ENCODE data around the gene WDR18.

Gene WDR18

GRCh38 chr19:991174-991931 lies 7.2 kb downstream of the WDR18 start:
- DNase-seq (ENCODE audit: low read depth in 2 of 2): peak; percentile 64 to 73

DNA sequence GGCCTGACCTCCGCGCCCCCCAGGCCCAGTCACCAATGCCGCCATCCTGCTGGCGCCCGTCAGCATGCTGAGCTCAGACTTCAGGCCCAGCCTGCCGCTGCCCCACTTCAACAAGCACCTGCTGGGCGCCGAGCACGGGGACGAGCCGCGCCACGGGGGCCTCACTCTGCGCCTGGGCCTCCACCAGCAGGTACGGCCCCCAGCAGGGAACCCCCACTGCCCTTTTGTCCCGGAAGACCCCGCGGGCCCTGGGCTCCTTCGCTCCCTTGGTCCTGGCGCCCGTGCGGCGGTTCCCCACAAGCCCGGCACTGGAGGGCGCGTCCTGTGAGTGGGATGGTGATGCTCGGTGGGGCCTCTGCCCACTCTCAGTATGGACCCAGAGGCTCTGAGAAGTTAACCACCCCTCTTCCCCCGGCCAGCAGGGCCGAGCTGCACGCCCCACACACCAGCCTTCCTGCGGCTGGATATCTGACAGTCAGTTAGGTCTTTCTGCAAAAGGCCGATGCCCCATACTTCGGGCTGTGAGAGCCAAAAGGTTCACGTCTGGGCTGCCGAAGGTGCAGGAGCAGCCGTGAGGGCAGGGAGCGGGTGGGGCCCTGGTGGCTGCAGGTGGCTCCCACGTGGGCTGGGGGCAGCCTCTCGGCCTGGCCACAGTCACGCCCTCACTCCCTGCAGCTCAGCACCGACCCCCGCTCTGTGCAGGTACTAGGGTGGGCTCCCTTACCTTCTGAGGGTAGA lies 8.0 kb downstream of the WDR18 start:
- DNase-seq (ENCODE audit: low read depth in 2 of 2): no peak

DNA sequence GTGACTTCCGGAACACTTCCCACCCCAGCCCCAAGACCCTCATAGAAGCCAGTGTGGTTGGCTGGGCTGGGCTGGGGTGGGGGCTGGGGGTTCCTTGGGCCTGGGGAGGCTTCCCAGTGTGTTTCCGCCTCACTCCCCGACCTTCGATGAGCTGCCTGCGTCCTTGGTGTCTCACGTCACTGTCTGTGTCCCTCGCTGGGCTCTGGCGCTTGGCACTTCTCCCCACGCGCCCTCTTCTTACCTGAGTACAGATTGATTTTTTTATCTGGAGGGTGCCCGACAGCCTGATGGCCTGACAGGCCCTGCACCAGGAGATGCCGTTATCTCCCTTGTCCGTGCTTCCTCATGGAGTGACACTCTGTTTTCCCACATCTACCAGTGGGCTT lies 8.5 kb downstream of the WDR18 start:
- no peak for DNase-seq (ENCODE audit: low read depth in 2 of 2)

- no peak for DNase-seq (ENCODE audit: low read depth in 2 of 2)
These were observed 9.3 kb downstream of the WDR18 start for GRCh38 chr19:993361-993830.

- no peak for DNase-seq (ENCODE audit: low read depth in 2 of 2)
These were observed 9.8 kb downstream of the WDR18 start for GRCh38 chr19:993831-994393.

DNA sequence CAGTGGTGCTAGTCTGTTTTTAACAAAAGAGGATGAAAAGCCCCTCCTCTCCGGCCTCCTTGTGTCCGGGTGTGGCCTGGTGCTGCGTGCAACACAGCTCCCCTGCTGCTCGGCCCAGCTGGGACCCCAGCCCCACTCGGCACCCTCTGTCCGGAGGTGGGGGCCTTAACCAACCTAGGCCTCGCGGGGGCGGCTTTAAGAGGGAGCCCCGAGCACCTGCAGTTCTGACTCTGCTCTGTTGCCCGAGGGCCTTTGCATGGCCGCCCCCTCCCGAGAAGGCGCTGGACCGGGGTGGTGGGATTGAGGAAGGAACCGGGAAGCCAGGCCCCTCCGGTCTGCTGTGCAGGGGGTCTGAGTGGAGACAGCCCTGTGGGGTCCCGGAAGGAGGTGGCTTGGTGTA lies 10.4 kb downstream of the WDR18 start:
- no peak for DNase-seq (ENCODE audit: low read depth in 2 of 2)

DNA sequence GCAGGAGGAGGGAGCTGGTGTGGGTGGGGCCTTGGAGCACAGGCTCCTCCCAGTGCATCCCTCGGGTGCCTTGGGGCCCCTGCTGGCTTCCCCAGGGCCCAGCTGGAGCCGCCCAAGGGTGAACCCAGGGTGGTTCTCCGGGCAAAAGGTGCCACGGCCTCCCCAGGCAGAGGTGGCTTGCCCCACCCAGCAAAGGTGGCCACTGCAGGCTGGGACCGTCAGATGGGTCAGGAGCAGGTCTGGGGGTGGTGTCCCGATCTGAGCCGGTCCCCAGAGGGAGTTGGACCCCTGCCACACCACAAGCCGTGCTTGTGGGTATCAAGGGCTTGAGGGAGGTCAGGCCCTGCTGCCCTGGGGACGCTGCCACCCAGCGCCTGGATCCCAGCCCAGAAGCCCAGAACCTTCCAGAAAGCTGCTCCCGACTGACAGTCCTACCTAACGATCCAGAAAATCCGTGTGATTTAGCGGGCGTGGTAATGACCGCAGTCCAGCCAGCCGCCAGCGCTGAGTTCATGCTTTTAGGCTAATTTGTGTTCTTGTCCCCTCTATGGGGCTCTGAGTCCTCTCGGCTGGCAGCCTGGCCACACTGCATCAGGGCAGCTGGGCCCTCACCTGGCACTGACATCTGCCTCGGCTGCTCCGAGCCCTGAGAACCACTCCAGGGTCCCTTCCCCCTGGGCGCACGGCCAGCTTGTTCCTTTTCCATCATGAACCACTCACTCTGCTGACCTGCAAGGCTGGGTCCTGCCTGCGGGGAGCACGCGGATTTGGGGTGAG lies 11.1 kb downstream of the WDR18 start:
- DNase-seq (ENCODE audit: low read depth in 2 of 2): no peak

GRCh38 chr19:996051-996838 lies 12.1 kb downstream of the WDR18 start:
- peak; percentile 48 to 58 for DNase-seq (ENCODE audit: low read depth in 2 of 2)

- DNase-seq (ENCODE audit: low read depth in 2 of 2): no peak
These were observed 13.9 kb downstream of the WDR18 start for GRCh38 chr19:998064-998463.

GRCh38 chr19:999379-999719 lies 15.2 kb downstream of the WDR18 start:
- DNase-seq (ENCODE audit: low read depth in 2 of 2): no peak

- peak; percentile 61 to 68 for DNase-seq (ENCODE audit: low read depth in 2 of 2)
These were observed 15.9 kb downstream of the WDR18 start, which contains the start of gene GRIN3B for GRCh38 chr19:1000095-1000494. TSS of gene GRIN3B (plus strand) at chr19:1000419. CDS start at chr19:1000438, 19 bp downstream.

DNA sequence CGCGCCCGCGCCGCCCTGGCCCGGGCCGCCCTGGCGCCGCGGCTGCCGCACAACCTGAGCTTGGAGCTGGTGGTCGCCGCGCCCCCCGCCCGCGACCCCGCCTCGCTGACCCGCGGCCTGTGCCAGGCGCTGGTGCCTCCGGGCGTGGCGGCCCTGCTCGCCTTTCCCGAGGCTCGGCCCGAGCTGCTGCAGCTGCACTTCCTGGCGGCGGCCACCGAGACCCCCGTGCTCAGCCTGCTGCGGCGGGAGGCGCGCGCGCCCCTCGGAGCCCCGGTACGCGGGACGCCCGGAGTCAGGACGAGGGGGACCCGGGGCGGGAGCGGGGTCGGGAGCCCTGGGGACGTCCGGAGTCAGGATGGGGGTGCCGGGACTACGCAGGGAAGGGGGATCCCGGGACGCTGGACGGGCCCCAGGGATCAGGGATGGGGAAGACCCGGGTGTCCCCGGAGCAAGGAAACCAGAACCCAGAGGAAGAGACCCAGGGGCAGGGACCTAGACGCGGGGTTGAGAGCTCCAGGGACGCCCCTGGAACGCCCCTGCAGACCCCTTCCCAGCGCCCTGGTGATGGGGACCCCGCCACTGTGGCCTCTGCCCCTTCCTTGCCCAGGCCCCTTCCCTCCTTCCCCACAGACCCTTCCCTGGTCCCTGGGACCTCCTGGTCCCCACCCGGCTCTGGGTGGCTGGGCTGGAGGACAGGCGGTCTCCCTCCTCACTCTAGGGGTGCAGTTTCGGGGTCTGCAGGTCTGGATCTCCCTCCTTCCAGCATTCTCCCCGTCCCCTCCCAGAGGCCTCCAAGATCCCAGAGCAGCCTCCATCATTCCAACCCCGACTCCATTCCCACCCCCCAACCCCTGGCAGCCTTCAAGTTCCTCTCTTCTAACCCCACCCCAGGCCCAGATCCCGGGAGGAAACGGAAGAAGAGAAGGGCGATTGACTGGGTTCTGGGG lies 16.7 kb downstream of the WDR18 start:
- DNase-seq (ENCODE audit: low read depth in 2 of 2): no peak

DNA sequence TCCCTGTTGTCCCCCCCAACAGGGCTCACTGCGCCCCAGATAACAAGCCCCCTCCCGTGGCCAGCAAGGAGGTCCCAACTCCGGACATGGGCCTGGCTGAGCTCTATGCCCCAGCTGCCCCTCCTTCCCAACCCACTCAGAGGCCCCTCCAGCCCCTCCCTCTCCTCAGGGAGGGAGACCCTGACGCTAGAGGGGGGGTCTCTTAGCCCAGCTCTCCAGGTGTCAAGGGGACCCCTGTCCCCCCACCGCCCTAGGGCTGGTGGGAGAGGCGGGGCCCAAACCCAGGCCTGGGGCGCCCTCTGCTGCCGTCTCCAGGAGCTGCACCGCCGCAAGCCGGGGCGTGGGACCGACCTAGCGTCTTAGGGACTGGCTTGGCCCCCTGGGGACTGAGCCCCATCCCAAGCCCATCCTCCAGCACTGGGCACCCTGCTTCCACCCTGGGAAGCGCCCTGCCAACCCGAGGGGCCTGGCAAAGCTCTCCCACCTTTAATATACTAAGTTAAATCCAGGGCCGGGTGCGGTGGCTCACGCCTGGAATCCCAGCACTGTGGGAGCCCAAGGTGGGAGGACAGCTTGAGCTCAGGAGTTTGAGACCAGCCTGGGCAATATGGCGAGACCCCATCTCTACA lies 17.5 kb downstream of the WDR18 start:
- peak; percentile 57 to 65 for DNase-seq (ENCODE audit: low read depth in 2 of 2)

GRCh38 chr19:1002600-1002999 lies 18.5 kb downstream of the WDR18 start:
- DNase-seq (ENCODE audit: low read depth in 2 of 2): no peak

DNA sequence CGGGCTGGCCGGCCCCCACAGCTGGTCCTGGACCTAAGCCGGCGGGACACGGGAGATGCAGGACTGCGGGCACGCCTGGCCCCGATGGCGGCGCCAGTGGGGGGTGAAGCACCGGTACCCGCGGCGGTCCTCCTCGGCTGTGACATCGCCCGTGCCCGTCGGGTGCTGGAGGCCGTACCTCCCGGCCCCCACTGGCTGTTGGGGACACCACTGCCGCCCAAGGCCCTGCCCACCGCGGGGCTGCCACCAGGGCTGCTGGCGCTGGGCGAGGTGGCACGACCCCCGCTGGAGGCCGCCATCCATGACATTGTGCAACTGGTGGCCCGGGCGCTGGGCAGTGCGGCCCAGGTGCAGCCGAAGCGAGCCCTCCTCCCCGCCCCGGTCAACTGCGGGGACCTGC lies 19.1 kb downstream of the WDR18 start:
- DNase-seq (ENCODE audit: low read depth in 2 of 2): no peak

DNA sequence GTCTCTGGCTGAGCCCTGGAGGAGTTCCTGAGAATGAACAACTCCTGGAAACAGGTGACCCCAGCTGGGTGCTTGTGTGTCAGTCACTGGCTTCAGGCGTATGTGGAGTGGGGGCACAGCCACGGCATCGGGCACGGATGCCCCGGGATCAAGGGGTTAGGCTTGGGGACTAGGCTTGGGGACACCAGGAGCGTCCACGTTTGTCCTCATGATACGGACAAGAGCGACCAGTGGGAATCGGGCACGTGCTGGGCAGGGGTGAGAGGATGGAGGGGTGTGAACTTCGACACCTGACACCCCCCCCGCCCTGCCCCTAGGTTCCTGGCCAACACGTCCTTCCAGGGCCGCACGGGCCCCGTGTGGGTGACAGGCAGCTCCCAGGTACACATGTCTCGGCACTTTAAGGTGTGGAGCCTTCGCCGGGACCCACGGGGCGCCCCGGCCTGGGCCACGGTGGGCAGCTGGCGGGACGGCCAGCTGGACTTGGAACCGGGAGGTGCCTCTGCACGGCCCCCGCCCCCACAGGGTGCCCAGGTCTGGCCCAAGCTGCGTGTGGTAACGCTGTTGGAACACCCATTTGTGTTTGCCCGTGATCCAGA lies 20.2 kb downstream of the WDR18 start:
- no peak for DNase-seq (ENCODE audit: low read depth in 2 of 2)

GRCh38 chr19:1004803-1005664 lies 20.9 kb downstream of the WDR18 start:
- DNase-seq (ENCODE audit: low read depth in 2 of 2): no peak

DNA sequence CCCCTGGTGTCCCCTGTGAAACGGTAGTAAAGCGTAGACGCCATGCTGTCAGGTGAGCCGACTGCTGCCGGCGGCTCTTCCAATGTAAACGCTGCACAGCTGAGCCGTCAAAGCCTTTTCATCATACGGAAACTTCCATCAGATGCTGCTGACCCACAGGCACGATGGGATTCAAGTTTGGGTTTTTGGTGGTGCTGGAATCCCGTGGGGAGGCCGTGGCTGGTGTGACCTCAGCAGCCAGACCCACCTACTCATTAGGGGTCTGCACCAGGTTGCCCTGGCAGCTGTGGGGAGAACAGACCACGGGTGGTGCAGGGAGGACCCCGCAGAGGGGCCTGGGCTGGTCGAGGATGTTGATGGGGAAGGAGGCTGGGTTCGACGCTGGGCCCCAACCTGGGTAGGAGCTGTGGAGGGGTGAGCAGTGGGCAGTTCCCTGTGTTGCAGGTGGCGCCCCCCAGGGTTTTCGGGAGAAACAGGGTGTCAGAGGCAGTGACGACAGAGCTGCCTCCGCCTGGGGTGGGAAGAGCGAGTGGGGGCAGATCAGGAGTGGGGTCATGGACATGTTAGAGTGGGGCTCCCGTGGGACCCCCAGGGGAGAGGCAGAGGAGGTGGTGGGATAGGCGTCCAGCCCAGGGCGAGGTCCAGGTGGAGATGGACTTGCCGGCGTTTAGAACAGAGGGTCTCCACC lies 22.7 kb downstream of the WDR18 start:
- no peak for DNase-seq (ENCODE audit: low read depth in 2 of 2)
